NB4 (cell line): ENCODE data around the gene TRAP1.

Source experiments
- DNase-seq: peaks from one replicate; pipeline ENCODE4 v3.0.0; 2010; ENCODE audit warnings: low read depth
- H3K4me3 ChIP-seq: one replicate; pipeline ENCODE4 v1.5.1; 2011; ENCODE audit warnings: mild to moderate bottlenecking, low read depth, low read length, moderate library complexity
- CTCF ChIP-seq: IDR thresholded peaks from one replicate; pipeline ENCODE4 v1.5.1; 2012; ENCODE audit warnings: low read depth, low read length
- MYC ChIP-seq: IDR thresholded peaks from 2 replicates; pipeline ENCODE4 v1.6.1; 2011; ENCODE audit warnings: low read depth, low read length
- POLR2A ChIP-seq: IDR thresholded peaks from 2 replicates; pipeline ENCODE4 v1.6.1; 2011; ENCODE audit warnings: mild to moderate bottlenecking; ENCODE audit not compliant: insufficient read length; ENCODE audit errors: extremely low read depth
- TF ChIP-seq, protein P1 (sequence below): IDR thresholded peaks from 2 replicates; pipeline ENCODE4 v1.6.1; 2011; ENCODE audit warnings: low read depth, low read length

The TRAP1 gene

DNA sequence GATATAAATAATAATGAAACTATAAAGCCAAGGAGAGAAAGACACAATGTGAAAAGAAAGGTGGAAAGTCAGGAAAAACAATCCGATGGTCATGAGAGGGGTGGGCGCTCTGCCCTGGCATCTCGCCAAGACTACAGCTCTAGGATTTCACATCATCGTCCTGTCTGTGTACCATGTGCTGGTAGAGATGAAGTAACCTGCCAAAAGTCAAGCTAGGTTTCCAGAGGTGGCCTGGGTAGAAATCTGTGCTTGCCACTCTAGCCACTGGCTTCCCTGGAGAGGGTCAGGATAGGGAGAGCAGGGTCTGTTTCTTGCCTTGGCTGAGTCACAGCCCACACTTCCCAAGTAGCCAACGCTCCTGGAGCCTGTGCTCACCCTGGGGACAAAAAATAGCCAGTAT lies 31.0 kb upstream of the TRAP1 start:
- H3K4me3 ChIP-seq, result no peak overlapping the region
- no peak for DNase-seq
- no peak for TF ChIP-seq MYC
- no peak for TF ChIP-seq CTCF
- TF ChIP-seq, protein P1, sequence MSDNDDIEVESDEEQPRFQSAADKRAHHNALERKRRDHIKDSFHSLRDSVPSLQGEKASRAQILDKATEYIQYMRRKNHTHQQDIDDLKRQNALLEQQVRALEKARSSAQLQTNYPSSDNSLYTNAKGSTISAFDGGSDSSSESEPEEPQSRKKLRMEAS, result no peak
- TF ChIP-seq POLR2A, result no peak

DNA sequence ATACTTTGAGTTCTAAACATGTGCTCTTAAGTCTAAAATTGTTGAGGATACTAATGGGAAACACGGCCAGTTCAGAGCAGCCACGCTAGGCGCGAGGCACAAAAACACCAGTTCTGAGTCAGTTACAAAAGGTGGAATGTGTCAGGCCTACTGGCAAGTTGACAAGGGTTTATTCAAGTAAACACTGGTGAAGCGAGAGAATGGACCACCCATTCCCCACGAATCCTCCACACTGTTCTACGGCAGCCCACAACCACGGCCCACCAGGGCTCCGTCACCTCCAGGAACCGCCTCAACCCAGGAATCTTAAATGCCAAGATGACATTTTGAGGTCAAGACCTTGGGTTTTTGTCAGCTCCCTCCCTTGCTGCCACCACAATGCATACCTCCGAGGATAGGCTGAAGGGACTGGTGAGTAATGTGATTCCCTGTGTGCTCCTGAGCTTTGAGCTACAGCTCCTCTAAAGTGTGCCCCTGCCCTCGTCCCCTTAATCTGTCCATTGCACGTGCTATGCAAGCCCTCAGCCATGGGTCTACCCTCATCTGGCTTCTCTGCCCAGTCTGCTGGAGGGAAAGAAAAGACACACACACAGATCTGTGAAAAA lies 28.5 kb upstream of the TRAP1 start:
- no peak for DNase-seq
- no peak overlapping the region for H3K4me3 ChIP-seq
- TF ChIP-seq, protein P1, result no peak
- TF ChIP-seq POLR2A (no peak), MYC (no peak), CTCF (no peak)

DNA sequence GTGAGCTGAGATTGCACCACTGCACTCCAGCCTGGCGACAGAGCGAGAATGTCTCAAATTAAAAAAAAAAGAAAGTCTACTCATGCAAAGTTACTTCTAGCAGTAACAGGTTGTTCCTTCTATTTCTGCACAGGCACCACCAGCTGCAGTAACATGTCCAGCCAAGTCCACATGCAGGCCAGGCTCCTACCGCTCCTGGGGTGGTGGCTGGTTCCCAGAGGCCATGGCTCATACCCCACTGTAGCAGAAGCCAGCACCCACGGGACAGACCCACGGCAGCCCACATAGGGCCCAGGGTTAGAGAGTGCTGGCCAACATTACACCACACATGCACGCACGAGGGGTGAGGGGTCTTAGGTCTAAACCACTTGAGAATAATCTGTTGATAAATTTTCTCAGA lies 26.7 kb upstream of the TRAP1 start:
- TF ChIP-seq MYC, result no peak
- TF ChIP-seq, protein P1, result no peak
- no peak for TF ChIP-seq POLR2A
- no peak for TF ChIP-seq CTCF
- DNase-seq, result no peak
- H3K4me3 ChIP-seq, result no peak overlapping the region

DNA sequence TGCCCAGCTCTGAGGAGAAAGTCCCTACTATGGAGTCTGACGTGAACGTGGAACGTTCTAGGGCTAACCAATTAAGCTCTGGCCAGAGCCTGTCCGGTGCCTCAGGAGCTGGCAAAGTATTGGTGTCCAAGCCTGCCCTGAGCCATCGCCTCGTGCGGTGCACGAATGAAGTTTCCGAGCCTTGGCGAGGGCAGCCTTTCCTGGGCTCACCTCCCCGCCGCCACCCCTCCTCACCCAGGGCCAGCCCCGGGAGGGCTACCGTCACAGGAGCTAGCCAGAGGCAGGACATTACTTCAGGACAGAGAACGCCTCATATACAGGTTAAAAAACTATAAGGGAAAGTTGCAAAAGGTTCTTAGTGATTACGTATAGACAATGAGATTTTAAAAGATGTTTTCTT lies 23.6 kb upstream of the TRAP1 start:
- no peak for TF ChIP-seq CTCF
- TF ChIP-seq MYC, result no peak
- TF ChIP-seq POLR2A, result no peak
- TF ChIP-seq, protein P1, result no peak
- H3K4me3 ChIP-seq, result no peak overlapping the region
- no peak for DNase-seq

GRCh38 chr16:3740186-3740585 lies 22.9 kb upstream of the TRAP1 start:
- no peak for DNase-seq
- TF ChIP-seq POLR2A, result no peak
- TF ChIP-seq, protein P1, result no peak
- TF ChIP-seq CTCF, result no peak
- no peak for TF ChIP-seq MYC

GRCh38 chr16:3739636-3740035 lies 22.3 kb upstream of the TRAP1 start:
- TF ChIP-seq POLR2A, result no peak
- no peak for TF ChIP-seq MYC
- DNase-seq, result no peak
- H3K4me3 ChIP-seq, result no peak overlapping the region

More at GRCh38 chr16:3740186-3740585, 22.9 kb upstream of the TRAP1 start:
- no peak overlapping the region for H3K4me3 ChIP-seq
